HG03442 (cell line): ENCODE data around the gene ZDHHC20.

Source experiments
- ATAC-seq: cut with Tn5 transposase; IDR thresholded peaks from one replicate; pipeline ENCODE4 v1.9.1; 2021; ENCODE audit warnings: mild to moderate bottlenecking, moderate library complexity; ENCODE audit not compliant: unreplicated experiment

The ZDHHC20 gene

GRCh38 chr13:21364357-21364756 is 94.7 kb downstream of the ZDHHC20 start:
- no peak for ATAC-seq

GRCh38 chr13:21362741-21363140 is 96.4 kb downstream of the ZDHHC20 start:
- ATAC-seq: no peak

DNA sequence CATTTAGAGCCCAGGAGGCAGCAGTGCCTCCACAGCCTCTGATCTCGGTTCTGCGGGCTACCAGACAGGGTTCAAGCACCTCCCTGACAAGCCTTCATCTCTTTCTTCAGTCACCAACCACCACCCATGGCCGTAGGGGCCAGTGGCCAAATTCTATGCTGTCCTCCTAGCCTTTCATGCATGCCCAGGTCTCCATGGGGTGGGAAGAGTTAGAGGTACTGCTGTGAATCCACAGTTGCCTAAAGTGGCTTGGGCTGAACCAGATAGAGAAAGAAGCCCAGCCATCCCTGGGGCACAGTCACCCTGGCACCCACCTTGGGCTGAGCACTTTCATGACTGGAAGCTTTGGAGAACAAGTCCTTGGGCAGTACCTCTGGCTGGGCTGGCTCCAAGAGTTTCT is 97.4 kb downstream of the ZDHHC20 start:
- ATAC-seq: no peak

- ATAC-seq: no peak
Measured at GRCh38 chr13:21361123-21361522, 98.0 kb downstream of the ZDHHC20 start.

- ATAC-seq: no peak
Measured at GRCh38 chr13:21360463-21360862, 98.6 kb downstream of the ZDHHC20 start.

- no peak for ATAC-seq
Measured at GRCh38 chr13:21359855-21360254, 99.2 kb downstream of the ZDHHC20 start.

- ATAC-seq: no peak
Measured at GRCh38 chr13:21355304-21355703, 103.8 kb downstream of the ZDHHC20 start.

DNA sequence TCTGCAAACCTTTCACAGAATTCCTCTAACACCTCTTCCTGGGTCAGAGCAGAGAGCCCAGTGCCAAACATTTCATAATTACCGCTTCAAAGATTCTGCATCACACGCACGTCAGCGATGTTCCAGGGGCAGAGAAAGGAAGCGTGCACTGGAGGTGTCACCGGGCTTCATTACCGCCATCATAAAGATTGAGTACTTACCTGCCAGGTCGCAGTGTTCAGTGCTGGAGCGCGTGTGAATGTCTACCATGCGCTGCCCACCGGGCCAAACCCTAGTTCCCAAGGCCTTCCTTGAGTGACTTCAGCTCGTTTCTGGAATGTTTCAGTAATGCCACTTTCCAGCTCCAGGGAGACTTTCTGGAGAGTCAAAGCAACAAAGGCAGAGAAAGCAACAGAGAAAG is 104.4 kb downstream of the ZDHHC20 start:
- ATAC-seq: no peak

DNA sequence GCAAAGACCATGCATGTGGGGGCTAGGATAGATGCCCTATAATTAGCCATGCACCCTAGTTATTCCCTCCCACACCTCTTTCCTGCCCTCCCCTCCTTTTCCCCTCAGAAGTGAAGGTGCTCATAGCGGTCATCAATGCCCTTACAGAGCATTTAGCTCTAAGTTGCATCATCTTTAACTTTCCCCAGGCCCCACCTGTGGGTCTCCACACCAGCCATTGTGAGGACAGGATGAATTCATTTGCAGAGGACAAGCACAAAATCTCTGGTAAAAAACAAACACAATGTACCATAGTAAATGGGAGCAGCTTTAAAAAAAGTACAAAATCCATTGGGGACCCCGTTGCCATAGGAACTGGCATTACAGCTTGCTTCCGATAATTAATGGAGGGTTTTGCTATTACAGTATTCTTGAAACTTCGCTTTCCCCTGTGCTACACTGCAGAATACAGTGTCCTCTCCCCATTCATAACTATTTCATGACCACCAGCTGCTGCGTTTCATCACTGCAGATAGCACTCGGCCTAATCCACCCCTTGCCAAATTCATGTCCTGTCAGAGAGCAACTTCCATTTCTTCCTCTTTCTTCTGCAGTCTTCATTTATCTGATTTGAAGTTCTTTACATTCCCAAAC is 110.5 kb downstream of the ZDHHC20 start:
- no peak for ATAC-seq

- no peak for ATAC-seq
Measured at GRCh38 chr13:21347753-21348318, 111.3 kb downstream of the ZDHHC20 start.

- peak; percentile 58 for ATAC-seq
Measured at GRCh38 chr13:21344662-21345176, 114.4 kb downstream of the ZDHHC20 start.

- no peak for ATAC-seq
Measured at GRCh38 chr13:21343659-21344058, 115.4 kb downstream of the ZDHHC20 start.

- ATAC-seq: no peak
Measured at GRCh38 chr13:21342699-21343442, 116.2 kb downstream of the ZDHHC20 start.

DNA sequence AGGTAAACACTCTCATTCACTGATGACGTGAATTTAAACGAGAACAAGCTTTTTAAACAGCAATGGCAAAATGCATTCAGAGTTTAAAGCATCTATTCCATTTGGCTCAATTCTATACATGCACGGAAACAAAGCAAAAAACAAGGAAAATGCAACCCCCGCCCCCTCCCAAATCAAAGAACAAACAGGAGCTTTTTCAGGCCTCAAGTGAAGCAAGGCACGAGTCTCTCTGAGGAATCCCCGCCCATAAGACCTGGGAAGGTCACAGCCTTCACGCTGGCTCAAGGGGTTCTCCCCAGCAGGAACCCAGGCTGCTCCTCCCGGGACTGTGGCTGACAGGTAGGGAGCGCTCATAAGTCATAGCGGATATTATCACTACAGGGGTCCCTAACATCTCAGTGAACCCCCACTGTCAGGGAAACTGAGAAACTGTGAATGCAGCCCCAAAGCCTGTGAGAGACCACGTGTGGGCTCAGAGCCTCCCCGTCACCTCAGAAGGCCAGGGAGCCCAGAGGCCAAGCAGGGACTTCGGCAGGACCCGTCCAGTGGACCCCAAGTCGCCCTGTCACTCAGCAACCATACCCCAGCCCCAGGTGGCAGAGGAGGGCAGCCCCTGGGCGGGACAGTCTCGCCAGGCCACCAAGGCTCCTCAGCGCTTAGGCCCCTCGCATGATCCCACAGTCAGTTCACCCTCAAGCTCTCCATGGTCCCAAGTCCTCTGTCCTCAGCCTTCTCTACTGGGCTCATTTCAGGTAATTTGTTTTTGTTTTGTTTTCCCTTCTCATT is 117.3 kb downstream of the ZDHHC20 start:
- ATAC-seq: no peak

DNA sequence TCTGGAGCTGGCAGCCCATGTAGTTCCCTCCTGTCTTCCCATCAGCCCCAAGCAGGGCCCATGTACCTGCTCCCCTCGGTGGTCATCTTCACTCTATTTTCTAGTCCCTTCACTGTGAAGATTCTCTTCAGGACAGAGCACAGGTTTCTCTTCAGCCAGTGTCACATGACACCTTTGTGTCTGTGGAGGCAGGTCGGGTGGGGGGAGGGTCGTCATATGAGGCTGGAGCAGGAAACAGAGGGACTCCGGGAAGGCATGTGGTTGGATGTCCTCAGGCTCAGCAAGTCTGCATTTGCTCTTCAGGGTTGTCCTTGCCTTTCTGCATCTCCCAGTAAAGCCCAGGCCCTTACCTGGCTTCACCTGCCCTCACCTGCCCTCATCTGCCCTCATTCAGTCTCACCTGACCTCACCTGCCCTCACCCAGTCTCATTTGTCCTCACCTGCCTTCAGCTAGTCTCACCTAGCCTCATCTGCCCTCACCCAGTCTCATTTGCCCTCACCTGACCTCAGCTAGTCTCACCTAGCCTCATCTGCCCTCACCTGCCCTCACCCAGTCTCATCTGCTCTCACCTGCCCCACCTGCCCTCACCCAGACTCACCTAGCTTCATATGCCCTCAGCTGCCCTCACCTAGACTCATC is 120.3 kb downstream of the ZDHHC20 start:
- ATAC-seq: no peak

GRCh38 chr13:21338156-21338555 is 120.9 kb downstream of the ZDHHC20 start:
- ATAC-seq: no peak

- no peak for ATAC-seq
Measured at GRCh38 chr13:21336609-21337349, 122.3 kb downstream of the ZDHHC20 start.

DNA sequence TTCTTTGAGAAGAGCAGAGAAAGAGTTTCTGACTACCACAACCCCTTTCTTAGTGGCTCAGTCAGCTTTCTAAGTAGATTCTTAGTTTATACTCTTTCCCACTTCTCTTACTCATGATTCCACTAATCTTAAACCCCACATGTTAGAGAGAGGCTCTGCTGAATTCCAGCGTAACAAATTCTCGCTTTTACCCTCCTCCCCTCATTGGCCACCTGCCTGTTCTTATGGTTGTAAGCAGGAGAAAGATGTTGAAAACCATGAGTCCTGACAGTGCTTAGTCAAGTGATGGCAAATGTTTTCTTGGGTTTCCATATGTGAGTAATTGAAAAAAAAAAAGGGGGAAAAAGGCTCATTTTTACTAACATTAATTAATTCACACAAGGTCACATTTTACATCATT is 125.9 kb downstream of the ZDHHC20 start:
- no peak for ATAC-seq

GRCh38 chr13:21330126-21330861 is 128.8 kb downstream of the ZDHHC20 start:
- ATAC-seq: peak; percentile 86
